H9 (cell line): ENCODE measurements around the gene TRAK2. TPM values are rescaled to one million over a fixed set of nuclear protein-coding genes. Genes with fewer than 3 reads are reported as not detected.

Source experiments
- DNase-seq: peaks from one replicate; pipeline ENCODE4 v3.0.0-alpha.2; 2017
- H2AFZ ChIP-seq: one replicate; pipeline ENCODE4 v1.6.1; 2013; ENCODE audit warnings: mild to moderate bottlenecking, low read length, control low read depth, moderate library complexity
- H2AK5ac ChIP-seq: 2 replicates; pipeline ENCODE4 v1.6.1; 2013; ENCODE audit warnings: low read length, control low read depth, mixed read lengths; ENCODE audit not compliant: insufficient read length
- H2BK120ac ChIP-seq: one replicate; pipeline ENCODE4 v1.6.1; 2013; ENCODE audit warnings: low read depth, mild to moderate bottlenecking, low read length, control low read depth, inconsistent platforms; ENCODE audit not compliant: poor library complexity, severe bottlenecking
- H2BK12ac ChIP-seq: 2 replicates; pipeline ENCODE4 v1.6.1; 2013; ENCODE audit warnings: low read length, control low read depth, mixed read lengths, low read depth; ENCODE audit not compliant: insufficient read length
- H2BK15ac ChIP-seq: 2 replicates; pipeline ENCODE4 v1.6.1; 2013; ENCODE audit warnings: low read depth, low read length, control low read depth
- H2BK20ac ChIP-seq: one replicate; pipeline ENCODE4 v1.6.1; 2013; ENCODE audit warnings: low read depth, mild to moderate bottlenecking, low read length, control low read depth, inconsistent platforms; ENCODE audit not compliant: poor library complexity, severe bottlenecking
- H2BK5ac ChIP-seq: 2 replicates; pipeline ENCODE4 v1.6.1; 2013; ENCODE audit warnings: low read length, control low read depth, mixed read lengths; ENCODE audit not compliant: insufficient read length
- H3K14ac ChIP-seq: 2 replicates; pipeline ENCODE4 v1.6.1; 2013; ENCODE audit warnings: low read length, control low read depth; ENCODE audit not compliant: insufficient read depth
- H3K18ac ChIP-seq: 2 replicates; pipeline ENCODE4 v1.6.1; 2013; ENCODE audit warnings: low read depth, mild to moderate bottlenecking, mixed read lengths, low read length, control low read depth; ENCODE audit not compliant: insufficient read length
- H3K23ac ChIP-seq: 2 replicates; pipeline ENCODE4 v1.6.1; 2013; ENCODE audit warnings: low read length, control low read depth, mixed read lengths, low read depth; ENCODE audit not compliant: insufficient read length
- H3K23me2 ChIP-seq: 2 replicates; pipeline ENCODE4 v1.6.1; 2013; ENCODE audit warnings: low read depth, mild to moderate bottlenecking, mixed read lengths, low read length, control low read depth; ENCODE audit not compliant: insufficient read length, poor library complexity, severe bottlenecking
- H3K27ac ChIP-seq: 2 replicates; pipeline ENCODE4 v1.5.1; 2013; ENCODE audit warnings: low read length, control low read depth, mixed read lengths, low read depth; ENCODE audit not compliant: insufficient read length
- H3K27me3 ChIP-seq: 2 replicates; pipeline ENCODE4 v1.6.1; 2013; ENCODE audit warnings: low read length, control low read depth, inconsistent platforms; ENCODE audit not compliant: insufficient read depth
- H3K4ac ChIP-seq: 2 replicates; pipeline ENCODE4 v1.6.1; 2013; ENCODE audit warnings: low read depth, mild to moderate bottlenecking, control low read depth, inconsistent platforms, low read length, moderate library complexity
- H3K4me1 ChIP-seq: 2 replicates; pipeline ENCODE4 v1.6.1; 2013; ENCODE audit warnings: low read length, control low read depth, inconsistent platforms; ENCODE audit not compliant: insufficient read depth
- H3K4me2 ChIP-seq: 2 replicates; pipeline ENCODE4 v1.6.1; 2013; ENCODE audit warnings: low read length, control low read depth, mixed read lengths; ENCODE audit not compliant: insufficient read length, insufficient read depth
- H3K56ac ChIP-seq: 2 replicates; pipeline ENCODE4 v1.6.1; 2013; ENCODE audit warnings: low read depth, mild to moderate bottlenecking, mixed read lengths, low read length, control low read depth; ENCODE audit not compliant: insufficient read length
- H3K79me1 ChIP-seq: 2 replicates; pipeline ENCODE4 v1.6.1; 2013; ENCODE audit warnings: low read depth, mild to moderate bottlenecking, moderate library complexity, low read length, control low read depth, inconsistent platforms; ENCODE audit not compliant: insufficient read depth, poor library complexity, severe bottlenecking
- H3K79me2 ChIP-seq: 2 replicates; pipeline ENCODE4 v1.6.1; 2013; ENCODE audit warnings: low read length, control low read depth, inconsistent platforms; ENCODE audit not compliant: insufficient read depth
- H3K9ac ChIP-seq: 2 replicates; pipeline ENCODE4 v1.6.1; 2013; ENCODE audit warnings: low read length, control low read depth, mixed read lengths; ENCODE audit not compliant: insufficient read length; ENCODE audit errors: extremely low read depth
- H3K9me3 ChIP-seq: one replicate; pipeline ENCODE4 v1.6.1; 2013; ENCODE audit warnings: low read depth, low read length, inconsistent platforms; ENCODE audit not compliant: control insufficient read depth
- H3T11ph ChIP-seq: one replicate; pipeline ENCODE4 v1.6.1; 2013; ENCODE audit warnings: mild to moderate bottlenecking, low read length, control low read depth, inconsistent platforms
- H4K20me1 ChIP-seq: one replicate; pipeline ENCODE4 v1.6.1; 2013; ENCODE audit not compliant: control insufficient read depth, insufficient read length, insufficient read depth
- H4K5ac ChIP-seq: 2 replicates; pipeline ENCODE4 v1.6.1; 2013; ENCODE audit warnings: low read depth, mild to moderate bottlenecking, mixed read lengths, low read length, control low read depth; ENCODE audit not compliant: insufficient read length
- H4K8ac ChIP-seq: replicated peaks from 2 replicates; pipeline ENCODE4 v1.6.1; 2013; ENCODE audit warnings: low read length, control low read depth, mixed read lengths, low read depth; ENCODE audit not compliant: insufficient read length
- H4K91ac ChIP-seq: 2 replicates; pipeline ENCODE4 v1.6.1; 2013; ENCODE audit warnings: low read depth, mild to moderate bottlenecking, moderate library complexity, mixed read lengths, low read length, control low read depth; ENCODE audit not compliant: insufficient read length
- H3K27ac Mint-ChIP-seq, 3 experiments: 2 replicates in 2 of 3; 3 replicates in 1 of 3; pipeline ENCODE4 v1.8.0; 2020 to 2021; ENCODE audit warnings: mixed read lengths in 3 of 3, mild to moderate bottlenecking in 1 of 3, moderate library complexity in 1 of 3
- H3K27me3 Mint-ChIP-seq: 2 replicates; pipeline ENCODE4 v1.8.0; 2021; ENCODE audit warnings: low read depth, mild to moderate bottlenecking, moderate library complexity, mixed read lengths
- H3K36me3 Mint-ChIP-seq, 3 experiments: 2 replicates in 2 of 3; 3 replicates in 1 of 3; pipeline ENCODE4 v1.8.0; 2020 to 2021; ENCODE audit warnings: low read depth in 3 of 3, mixed read lengths in 3 of 3; ENCODE audit not compliant: insufficient read depth in 1 of 3
- H3K4me1 Mint-ChIP-seq, 2 experiments: 2 replicates each; pipeline ENCODE4 v1.8.0; 2020; ENCODE audit warnings: mixed read lengths in 2 of 2
- H3K4me3 Mint-ChIP-seq, 2 experiments: 2 replicates in 1 of 2; 3 replicates in 1 of 2; pipeline ENCODE4 v1.8.0; 2020 to 2021; ENCODE audit warnings: mild to moderate bottlenecking in 2 of 2, mixed read lengths in 2 of 2, moderate library complexity in 1 of 2
- H3K9me3 Mint-ChIP-seq, 2 experiments: 2 replicates in 1 of 2; 3 replicates in 1 of 2; pipeline ENCODE4 v1.8.0; 2020; ENCODE audit warnings: mild to moderate bottlenecking in 2 of 2, mixed read lengths in 2 of 2, moderate library complexity in 1 of 2
- WGBS: extraction: QIAGEN DNeasy Blood & Tissue Kit; methylation state at CpG from one replicate; pipeline ENCODE4 v1.1.7; 2013; ENCODE audit warnings: missing lambda C conversion rate, low lambda C conversion rate, mixed read lengths; ENCODE audit not compliant: insufficient read length; ENCODE audit errors: extremely low coverage; 5-methylcytosine and 5-hydroxymethylcytosine counted together
- total RNA-seq: library from RNA; stranded (reverse); gene quantifications from 2 replicates; pipeline ENCODE4 v1.2.1, GENCODE V29; 2021
- TF ChIP-seq, protein P1 (sequence below): fragments of 200-600 bp; sonication (generic); conservative IDR thresholded peaks from 3 replicates; pipeline ENCODE4 v1.8.0; 2021; ENCODE audit warnings: antibody characterized with exemption, mild to moderate bottlenecking

TRAK2 gene
- total RNA-seq, 1 experiment from 2014 or later: 14.2 TPM

- no peak overlapping the region for H2BK5ac ChIP-seq
- no peaks in the 10 kb centered on the region for H3K79me1 ChIP-seq
- no peak overlapping the region for H4K91ac ChIP-seq
- Mint-ChIP-seq H3K4me1 (0 out of 4 replicates have a peak, but pooled peaks cover 0 to 3% of the 10 kb centered on the region in 2 experiments), H3K36me3 (no peaks in the 10 kb centered on the region), H3K27ac (no peak overlapping the region), H3K9me3 (no peaks in the 10 kb centered on the region), H3K4me3 (no peak overlapping the region), H3K27me3 (no peaks in the 10 kb centered on the region)
- no peaks in the 10 kb centered on the region for H3K27me3 ChIP-seq
- H3K14ac ChIP-seq: no peak overlapping the region
- H2BK20ac ChIP-seq: no peak overlapping the region
- H3K4ac ChIP-seq: no peak overlapping the region
- DNase-seq: no peak
- H2BK12ac ChIP-seq: no peak overlapping the region
- H4K8ac ChIP-seq: no peak overlapping the region
- no peaks in the 10 kb centered on the region for H4K20me1 ChIP-seq
- H3K23me2 ChIP-seq: no peaks in the 10 kb centered on the region
- H3K23ac ChIP-seq: no peak overlapping the region
- H3K4me1 ChIP-seq: no peaks in the 10 kb centered on the region
- no peak overlapping the region for H2AK5ac ChIP-seq
- no peaks in the 10 kb centered on the region for H3K9me3 ChIP-seq
- H2AFZ ChIP-seq: no peak overlapping the region
- H3T11ph ChIP-seq: no peak overlapping the region
- H4K5ac ChIP-seq: no peak overlapping the region
- H3K18ac ChIP-seq: no peak overlapping the region
- H2BK120ac ChIP-seq: no peak overlapping the region
- H2BK15ac ChIP-seq: no peak overlapping the region
- no peaks in the 10 kb centered on the region for H3K79me2 ChIP-seq
- no peak overlapping the region for H3K56ac ChIP-seq
- H3K9ac ChIP-seq: no peak overlapping the region
- TF ChIP-seq, protein P1, sequence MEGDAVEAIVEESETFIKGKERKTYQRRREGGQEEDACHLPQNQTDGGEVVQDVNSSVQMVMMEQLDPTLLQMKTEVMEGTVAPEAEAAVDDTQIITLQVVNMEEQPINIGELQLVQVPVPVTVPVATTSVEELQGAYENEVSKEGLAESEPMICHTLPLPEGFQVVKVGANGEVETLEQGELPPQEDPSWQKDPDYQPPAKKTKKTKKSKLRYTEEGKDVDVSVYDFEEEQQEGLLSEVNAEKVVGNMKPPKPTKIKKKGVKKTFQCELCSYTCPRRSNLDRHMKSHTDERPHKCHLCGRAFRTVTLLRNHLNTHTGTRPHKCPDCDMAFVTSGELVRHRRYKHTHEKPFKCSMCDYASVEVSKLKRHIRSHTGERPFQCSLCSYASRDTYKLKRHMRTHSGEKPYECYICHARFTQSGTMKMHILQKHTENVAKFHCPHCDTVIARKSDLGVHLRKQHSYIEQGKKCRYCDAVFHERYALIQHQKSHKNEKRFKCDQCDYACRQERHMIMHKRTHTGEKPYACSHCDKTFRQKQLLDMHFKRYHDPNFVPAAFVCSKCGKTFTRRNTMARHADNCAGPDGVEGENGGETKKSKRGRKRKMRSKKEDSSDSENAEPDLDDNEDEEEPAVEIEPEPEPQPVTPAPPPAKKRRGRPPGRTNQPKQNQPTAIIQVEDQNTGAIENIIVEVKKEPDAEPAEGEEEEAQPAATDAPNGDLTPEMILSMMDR: no peak
- no peak overlapping the region for H3K27ac ChIP-seq
- H3K4me2 ChIP-seq: no peak overlapping the region
- WGBS: no CpG with 5 or more reads among the region's 6 CpGs
These were observed 48.4 kb downstream of the TRAK2 start for GRCh38 chr2:201402651-201403562.
